HG03571 (cell line): ENCODE data around the gene ACTRT2.

Source experiments
- ATAC-seq: cut with Tn5 transposase; IDR thresholded peaks from one replicate; pipeline ENCODE4 v1.9.1; 2021; ENCODE audit not compliant: unreplicated experiment

ACTRT2 gene

GRCh38 chr1:3021233-3021671 lies at the start of gene ACTRT2:
TSS of gene ACTRT2 (plus strand) at chr1:3021467. CDS start at chr1:3021687, 220 bp downstream.
- ATAC-seq = no peak

GRCh38 chr1:2971609-2972008 lies 49.7 kb upstream of the ACTRT2 start:
- ATAC-seq = no peak

- no peak for ATAC-seq
Observed at GRCh38 chr1:2972011-2972878, 49.0 kb upstream of the ACTRT2 start.

GRCh38 chr1:2972879-2973575 lies 48.2 kb upstream of the ACTRT2 start:
- ATAC-seq = no peak

- ATAC-seq = no peak
Observed at GRCh38 chr1:2973601-2974593, 47.4 kb upstream of the ACTRT2 start.

- ATAC-seq = no peak
Observed at GRCh38 chr1:2974701-2975301, 46.5 kb upstream of the ACTRT2 start.

GRCh38 chr1:2975466-2976179 lies 45.6 kb upstream of the ACTRT2 start:
- ATAC-seq = no peak

GRCh38 chr1:2976180-2976562 lies 45.1 kb upstream of the ACTRT2 start:
- no peak for ATAC-seq

GRCh38 chr1:2977886-2978611 lies 43.2 kb upstream of the ACTRT2 start:
- ATAC-seq = no peak

GRCh38 chr1:2978691-2979190 lies 42.5 kb upstream of the ACTRT2 start:
- no peak for ATAC-seq

GRCh38 chr1:2979191-2980072 lies 41.8 kb upstream of the ACTRT2 start:
- ATAC-seq = no peak

- no peak for ATAC-seq
Observed at GRCh38 chr1:2980073-2980791, 41.0 kb upstream of the ACTRT2 start.

GRCh38 chr1:2980849-2981248 lies 40.4 kb upstream of the ACTRT2 start:
- no peak for ATAC-seq

GRCh38 chr1:2981388-2981787 lies 39.9 kb upstream of the ACTRT2 start:
- ATAC-seq = no peak

GRCh38 chr1:2981981-2982614 lies 39.2 kb upstream of the ACTRT2 start:
- ATAC-seq = no peak

GRCh38 chr1:2982615-2983318 lies 38.5 kb upstream of the ACTRT2 start:
- no peak for ATAC-seq
